GM12878 (cell line): ENCODE results near the gene DKKL1. TPM values are rescaled to one million over a fixed set of nuclear protein-coding genes. Genes with fewer than 3 reads are reported as not detected.

Source experiments
- ATAC-seq: fragments of 200-7000 bp; cut with Tn5 transposase; 3 replicates; pipeline ENCODE4 v1.9.1; 2020; ENCODE audit warnings: mild to moderate bottlenecking, moderate library complexity
- BruUV-seq: library from RNA; stranded (reverse); fragments of 400-500 nt; replicated peaks from 2 replicates; lab custom pipeline; 2021; lab: Mats Ljungman, UMichigan
- CTCF ChIA-PET: fragments of 300-600 bp; sonication (Branson Sonifier 250); formaldehyde crosslinking; extraction: SDS; loops from one replicate; lab custom pipeline; 2021; ENCODE audit warnings: inconsistent platforms; lab: Yijun Ruan, JAX
- POLR2A ChIA-PET: fragments of 350-600 bp; formaldehyde crosslinking; extraction: SDS; loops from one replicate; lab custom pipeline; 2021; ENCODE audit warnings: inconsistent platforms; lab: Charles Lee
- RAD21 ChIA-PET: fragments of 300-600 bp; sonication (Branson Sonifier 250); formaldehyde crosslinking; loops from one replicate; lab custom pipeline; 2023; ENCODE audit warnings: antibody characterized with exemption; ENCODE audit not compliant: unreplicated experiment; lab: Charles Lee
- SMC1A ChIA-PET: fragments of 300-600 bp; sonication (Branson Sonifier 250); formaldehyde crosslinking; loops from one replicate; lab custom pipeline; 2023; ENCODE audit not compliant: unreplicated experiment, uncharacterized antibody; lab: Charles Lee
- DNase-seq: peaks from one replicate; pipeline ENCODE4 v3.0.0-alpha.2; 2011; ENCODE audit warnings: low read depth, low spot score
- FAIRE-seq: peaks from 3 replicates; lab custom pipeline; 2011; peaks lifted over from hg19 to GRCh38; lab: Jason Lieb, UNC
- H2AFZ ChIP-seq: 2 replicates; pipeline ENCODE4 v1.6.0; 2011; ENCODE audit warnings: low read depth, low read length, control low read depth; ENCODE audit not compliant: control insufficient read depth
- H3K27ac ChIP-seq: 2 replicates; pipeline ENCODE4 v1.5.1; 2011; ENCODE audit warnings: control low read depth; ENCODE audit not compliant: control insufficient read depth, insufficient read depth
- H3K27me3 ChIP-seq, 2 experiments: replicated peaks in 1 of 2; 2 replicates each; pipeline versions ENCODE4 v1.6.0 to v1.6.1; 2011; ENCODE audit warnings: low read length in 1 of 2; ENCODE audit not compliant: control insufficient read depth in 2 of 2, insufficient read depth in 2 of 2
- H3K36me3 ChIP-seq, 2 experiments: 2 replicates each; pipeline ENCODE4 v1.5.1; 2011; ENCODE audit warnings: low read length in 1 of 2; ENCODE audit not compliant: control insufficient read depth in 2 of 2, insufficient read depth in 2 of 2
- H3K4me1 ChIP-seq: 2 replicates; pipeline ENCODE4 v1.6.1; 2011; ENCODE audit warnings: mild to moderate bottlenecking, low read length, moderate library complexity, mixed read lengths; ENCODE audit not compliant: control insufficient read depth, insufficient read depth
- H3K4me2 ChIP-seq: 2 replicates; pipeline ENCODE4 v1.6.0; 2011; ENCODE audit warnings: control low read depth; ENCODE audit not compliant: control insufficient read depth, insufficient read depth
- H3K4me3 ChIP-seq: fragments of 200-600 bp; sonication (generic); 2 replicates; pipeline ENCODE4 v1.5.1; 2016
- H3K79me2 ChIP-seq: 2 replicates; pipeline ENCODE4 v1.6.0; 2011; ENCODE audit warnings: low read length; ENCODE audit not compliant: control insufficient read depth, insufficient read depth
- H3K9ac ChIP-seq: 2 replicates; pipeline ENCODE4 v1.8.0; 2011; ENCODE audit warnings: low read length, control low read depth, mixed read lengths; ENCODE audit not compliant: control insufficient read depth, insufficient read depth
- H3K9me3 ChIP-seq: replicated peaks from 3 replicates; pipeline ENCODE4 v1.5.1; 2011; ENCODE audit warnings: mild to moderate bottlenecking, low read length; ENCODE audit not compliant: control insufficient read depth, insufficient read depth
- H4K20me1 ChIP-seq: 2 replicates; pipeline ENCODE4 v1.6.0; 2011; ENCODE audit not compliant: control insufficient read depth, insufficient read depth
- ATF7 ChIP-seq: fragments of 450-650 bp; IDR thresholded peaks from 2 replicates; pipeline ENCODE4 v1.6.1; 2016; ENCODE audit warnings: low read depth, mild to moderate bottlenecking
- BCL3 ChIP-seq: IDR thresholded peaks from 2 replicates; pipeline ENCODE4 v1.6.1; 2011; ENCODE audit warnings: borderline replicate concordance, low read depth, mild to moderate bottlenecking, moderate library complexity, low read length; ENCODE audit not compliant: insufficient read depth, poor library complexity, severe bottlenecking
- CREM ChIP-seq: IDR thresholded peaks from 2 replicates; pipeline ENCODE4 v1.6.1; 2014; ENCODE audit warnings: antibody characterized with exemption, low read depth
- GABPA ChIP-seq: IDR thresholded peaks from 2 replicates; pipeline ENCODE4 v1.6.1; 2014; ENCODE audit warnings: antibody characterized with exemption, low read depth, mild to moderate bottlenecking, inconsistent platforms
- JUNB ChIP-seq: IDR thresholded peaks from 2 replicates; pipeline ENCODE4 v1.6.1; 2016; ENCODE audit warnings: antibody characterized with exemption, mild to moderate bottlenecking
- KDM1A ChIP-seq: fragments of 200-600 bp; sonication (generic); IDR thresholded peaks from 2 replicates; pipeline ENCODE4 v1.6.1; 2016; ENCODE audit warnings: borderline replicate concordance
- MEF2A ChIP-seq: IDR thresholded peaks from 2 replicates; pipeline ENCODE4 v1.6.1; 2011; ENCODE audit warnings: low read depth, mild to moderate bottlenecking, low read length, moderate library complexity; ENCODE audit not compliant: insufficient read depth
- NFYB ChIP-seq: IDR thresholded peaks from 2 replicates; pipeline ENCODE4 v1.6.1; 2011; ENCODE audit warnings: low read depth, mild to moderate bottlenecking, low read length, improper control_type of control experiment, moderate library complexity; ENCODE audit not compliant: insufficient read depth
- RAD51 ChIP-seq: fragments of 450-650 bp; IDR thresholded peaks from 2 replicates; pipeline ENCODE4 v1.6.1; 2016; ENCODE audit warnings: moderate library complexity, mild to moderate bottlenecking, inconsistent platforms
- REST ChIP-seq: IDR thresholded peaks from 2 replicates; pipeline ENCODE4 v1.6.1; 2012; ENCODE audit warnings: mild to moderate bottlenecking, low read depth, low read length
- RUNX3 ChIP-seq: IDR thresholded peaks from 2 replicates; pipeline ENCODE4 v1.6.1; 2012; ENCODE audit warnings: low read length, inconsistent platforms
- SIX5 ChIP-seq: IDR thresholded peaks from 2 replicates; pipeline ENCODE4 v1.6.1; 2011; ENCODE audit warnings: mild to moderate bottlenecking, low read depth, low read length, moderate library complexity; ENCODE audit not compliant: severe bottlenecking
- SMAD5 ChIP-seq: IDR thresholded peaks from 2 replicates; pipeline ENCODE4 v1.6.1; 2016; ENCODE audit warnings: antibody characterized with exemption, low read depth
- SMARCA5 ChIP-seq: fragments of 450-650 bp; IDR thresholded peaks from 2 replicates; pipeline ENCODE4 v1.6.1; 2017; ENCODE audit warnings: mild to moderate bottlenecking
- TBL1XR1 ChIP-seq: IDR thresholded peaks from 2 replicates; pipeline ENCODE4 v1.6.1; 2012; ENCODE audit warnings: low read depth, low read length, improper control_type of control experiment
- TCF7 ChIP-seq: IDR thresholded peaks from 2 replicates; pipeline ENCODE4 v1.6.1; 2014; ENCODE audit warnings: antibody characterized with exemption, borderline replicate concordance
- ZBED1 ChIP-seq: IDR thresholded peaks from 2 replicates; pipeline ENCODE4 v1.6.1; 2016; ENCODE audit warnings: borderline replicate concordance
- ZNF207 ChIP-seq: fragments of 450-650 bp; IDR thresholded peaks from 2 replicates; pipeline ENCODE4 v1.6.1; 2014; ENCODE audit warnings: antibody characterized with exemption, mild to moderate bottlenecking, borderline replicate concordance
- WGBS: methylation state at CpG from one replicate; pipeline ENCODE4 v1.1.6; 2016; ENCODE audit warnings: low lambda C conversion rate; ENCODE audit not compliant: insufficient replicate concordance, insufficient coverage; ENCODE audit errors: missing lambda C conversion rate; 5-methylcytosine and 5-hydroxymethylcytosine counted together
- in situ Hi-C: fragments of 300-500 bp; cut with MboI; formaldehyde crosslinking; loops from 9 replicates; pipeline ENCODE4 v1.14.3; 2018; ENCODE audit warnings: mixed read lengths
- intact Hi-C: fragments of 100-400 bp; cut with micrococcal nuclease; formaldehyde crosslinking; loops from one replicate; pipeline ENCODE4 v1.14.2; 2022; ENCODE audit not compliant: unreplicated experiment
- polyA plus RNA-seq, 11 experiments: library from polyadenylated mRNA; depleted of rRNA in 4 of 11; unstranded in 6 of 11; stranded (reverse) in 5 of 11; fragments of >200 nt; fragmentation: Nextera tagmentation in 4 of 11; fragmentation: Illumina TruSeq in 1 of 11; extraction: Ambion mirVana in 4 of 11; extraction: Trizol in 1 of 11; gene quantifications; 1 replicate in 1 of 11; 2 replicates in 10 of 11; pipeline versions ENCODE4 v1.2.1 to v1.2.3, GENCODE V29; 2011 to 2016; ENCODE audit warnings: inconsistent platforms in 2 of 11, missing spikeins in 2 of 11, low read depth in 1 of 11
- total RNA-seq, 4 experiments: library from RNA; depleted of rRNA in 3 of 4; stranded (reverse); fragments of >200 nt in 3 of 4; fragmentation: Illumina TruSeq in 1 of 4; extraction: Trizol in 1 of 4; gene quantifications; 2 replicates each; pipeline versions ENCODE4 v1.2.1 to v1.2.3, GENCODE V29; 2013 to 2021

The DKKL1 gene
- total and polyA plus RNA-seq, 10 of the 15 experiments (the other 5 are each of a cell fraction or from before 2014, with no cell fraction given), result not detected

- Histone ChIP-seq H3K27ac (no peak overlapping the region), H3K4me3 (no peak overlapping the region), H3K27me3 (no peaks in the 10 kb centered on the region), H3K36me3 (no peaks in the 10 kb centered on the region), H3K9ac (no peak overlapping the region), H3K79me2 (no peaks in the 10 kb centered on the region), H3K4me2 (no peak overlapping the region), H4K20me1 (no peaks in the 10 kb centered on the region), H3K4me1 (no peaks in the 10 kb centered on the region), H3K9me3 (no peaks in the 10 kb centered on the region), H2AFZ (no peak overlapping the region)
- ChIA-PET CTCF (interaction anchor here (0.7 to 5.7 kb wide), 16 partner anchors 11 to 124 kb away, joined by 3 to 68 read pairs (median 8); partner anchors contain the start of genes FLT3LG and GFY), POLR2A (interaction anchor here (0.5 to 2.0 kb wide), 6 partner anchors 44 to 263 kb away, joined by 3 to 5 read pairs (median 4); partner anchors contain the start of gene PIH1D1), SMC1A (interaction anchor here (0.8 to 2.9 kb wide), 10 partner anchors 13 to 163 kb away, joined by 3 to 15 read pairs (median 6); partner anchors contain the start of genes CD37 and PIH1D1), RAD21 (interaction anchor here (1.0 to 3.0 kb wide), 8 partner anchors 16 to 164 kb away, joined by 3 to 23 read pairs (median 4); partner anchors contain the start of gene PIH1D1)
- 68% methylated on average over 26 of the region's 26 CpGs for WGBS
- FAIRE-seq, result no peak
- BruUV-seq, result no TSS peak
- intact Hi-C loops (no loop called here), in situ Hi-C loops (loop anchor here (5.0 kb wide), 1 partner anchor 47 kb away; no protein-coding TSS in a partner anchor)
- TF ChIP-seq SMAD5 (no peak), NFYB (no peak), SMARCA5 (no peak), SIX5 (no peak), ZBED1 (no peak), TBL1XR1 (no peak), RAD51 (no peak), JUNB (no peak), CREM (no peak), BCL3 (no peak), KDM1A (no peak), MEF2A (no peak), GABPA (no peak), ATF7 (no peak), ZNF207 (no peak), TCF7 (no peak), RUNX3 (no peak), REST (no peak)
- DNase-seq, result no peak
- no peak for ATAC-seq
Measured at GRCh38 chr19:49390131-49390928, 26.7 kb downstream of the DKKL1 start.
